HG03457 (cell line): Measurements from ENCODE around the gene AIMP2.
"Not testable (repeated sequence)": the region's sequence is repeated elsewhere in the genome, so short reads cannot be mapped to it uniquely, and the experiment has no call there.

Source experiments
- ATAC-seq: cut with Tn5 transposase; IDR thresholded peaks from one replicate; pipeline ENCODE4 v1.9.1; 2021; ENCODE audit warnings: moderate number of reproducible peaks; ENCODE audit not compliant: unreplicated experiment

Gene AIMP2

GRCh38 chr7:6008668-6009611, at the start of gene AIMP2, which contains the start of gene PMS2:
Gene AIMP2, plus strand, starts transcription at chr7:6009272. Its CDS starts 92 bp downstream, at chr7:6009364.
Gene PMS2, minus strand, starts transcription at chr7:6009049. Its CDS starts 30 bp downstream, at chr7:6009019.
- ATAC-seq, result peak; percentile 86

GRCh38 chr7:5963205-5963604, 45.9 kb upstream of the AIMP2 start:
- not testable (repeated sequence) for ATAC-seq

GRCh38 chr7:5963810-5964209, 45.3 kb upstream of the AIMP2 start:
- ATAC-seq, result not testable (repeated sequence)

- ATAC-seq, result not testable (repeated sequence)
Measured at GRCh38 chr7:5970347-5970911, 38.6 kb upstream of the AIMP2 start, which contains the start of gene RSPH10B. Gene RSPH10B, minus strand, starts transcription at chr7:5970689. Its CDS starts 3,573 bp downstream, at chr7:5967116.

GRCh38 chr7:5973580-5973979, 35.5 kb upstream of the AIMP2 start:
- not testable (repeated sequence) for ATAC-seq

GRCh38 chr7:5979680-5980314, 29.3 kb upstream of the AIMP2 start:
- not testable (repeated sequence) for ATAC-seq

GRCh38 chr7:5987061-5987460, 22.0 kb upstream of the AIMP2 start:
- not testable (repeated sequence) for ATAC-seq

GRCh38 chr7:5997210-5997808, 11.8 kb upstream of the AIMP2 start:
- no peak for ATAC-seq

GRCh38 chr7:6007386-6007785, 1.7 kb upstream of the AIMP2 start:
- ATAC-seq, result no peak

GRCh38 chr7:6007835-6008590, 1.1 kb upstream of the AIMP2 start:
- ATAC-seq, result not testable (repeated sequence)

- not testable (repeated sequence) for ATAC-seq
Measured at GRCh38 chr7:6010370-6010769, 1.3 kb downstream of the AIMP2 start.

GRCh38 chr7:6011541-6011940, 2.5 kb downstream of the AIMP2 start:
- ATAC-seq, result no peak

GRCh38 chr7:6012355-6013104, 3.5 kb downstream of the AIMP2 start:
- no peak for ATAC-seq

GRCh38 chr7:6015917-6016652, 7.0 kb downstream of the AIMP2 start:
- ATAC-seq, result no peak

- ATAC-seq, result no peak
Measured at GRCh38 chr7:6016653-6016966, 7.5 kb downstream of the AIMP2 start.

- ATAC-seq, result no peak
Measured at GRCh38 chr7:6020371-6021286, 11.6 kb downstream of the AIMP2 start.

- no peak for ATAC-seq
Measured at GRCh38 chr7:6022707-6023106, 13.6 kb downstream of the AIMP2 start.

- no peak for ATAC-seq
Measured at GRCh38 chr7:6023974-6024435, 14.9 kb downstream of the AIMP2 start.
